ENCODE measurements around the gene CORO2B. TPM values are rescaled to one million over a fixed set of nuclear protein-coding genes. Genes with fewer than 3 reads are reported as not detected.

CORO2B gene
- total RNA-seq, 4 donors from 2014 or later: 0.80 to 4.5 (median 2.3) TPM

DNA sequence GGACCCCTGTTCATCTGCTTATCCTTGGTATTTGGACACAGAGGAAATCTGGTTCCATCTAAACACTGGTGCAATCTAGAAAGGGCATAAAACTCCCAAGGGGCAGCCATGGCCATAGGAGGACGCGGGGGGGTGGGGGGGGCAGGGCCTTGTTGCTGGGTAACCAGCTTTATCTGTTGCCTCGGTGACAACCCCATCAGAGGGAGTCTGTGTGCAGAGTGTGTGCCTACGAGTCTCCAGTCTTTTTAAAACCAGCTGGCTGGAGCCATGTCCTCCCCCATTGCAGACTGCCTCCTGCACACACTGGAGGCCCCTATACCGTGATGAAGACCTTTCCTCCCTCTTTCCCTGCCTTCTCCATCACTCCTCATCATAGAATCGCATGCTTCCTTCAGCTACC lies 26.4 kb upstream of the CORO2B start:
- intact Hi-C loops (cut with DNase I; ENCODE audit: low total_unique reads): loop anchor here (5.0 to 10.0 kb wide), 3 partner anchors 228 to 320 kb away; no protein-coding TSS in a partner anchor
- peak; percentile 5 to 64 for DNase-seq (ENCODE audit: low spot score in 2 of 2)
- no peak overlapping the region for H3K4me3 ChIP-seq (ENCODE audit: low read depth, poor library complexity, severe bottlenecking)
- TF ChIP-seq POLR2A (IDR thresholded peaks at IDR 0.05): no peak
- TF ChIP-seq, protein P1, sequence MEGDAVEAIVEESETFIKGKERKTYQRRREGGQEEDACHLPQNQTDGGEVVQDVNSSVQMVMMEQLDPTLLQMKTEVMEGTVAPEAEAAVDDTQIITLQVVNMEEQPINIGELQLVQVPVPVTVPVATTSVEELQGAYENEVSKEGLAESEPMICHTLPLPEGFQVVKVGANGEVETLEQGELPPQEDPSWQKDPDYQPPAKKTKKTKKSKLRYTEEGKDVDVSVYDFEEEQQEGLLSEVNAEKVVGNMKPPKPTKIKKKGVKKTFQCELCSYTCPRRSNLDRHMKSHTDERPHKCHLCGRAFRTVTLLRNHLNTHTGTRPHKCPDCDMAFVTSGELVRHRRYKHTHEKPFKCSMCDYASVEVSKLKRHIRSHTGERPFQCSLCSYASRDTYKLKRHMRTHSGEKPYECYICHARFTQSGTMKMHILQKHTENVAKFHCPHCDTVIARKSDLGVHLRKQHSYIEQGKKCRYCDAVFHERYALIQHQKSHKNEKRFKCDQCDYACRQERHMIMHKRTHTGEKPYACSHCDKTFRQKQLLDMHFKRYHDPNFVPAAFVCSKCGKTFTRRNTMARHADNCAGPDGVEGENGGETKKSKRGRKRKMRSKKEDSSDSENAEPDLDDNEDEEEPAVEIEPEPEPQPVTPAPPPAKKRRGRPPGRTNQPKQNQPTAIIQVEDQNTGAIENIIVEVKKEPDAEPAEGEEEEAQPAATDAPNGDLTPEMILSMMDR (IDR thresholded peaks at IDR 0.05): no peak
- WGBS, 2 donors: 78 to 80% methylated on average over 6 of the region's 6 CpGs

DNA sequence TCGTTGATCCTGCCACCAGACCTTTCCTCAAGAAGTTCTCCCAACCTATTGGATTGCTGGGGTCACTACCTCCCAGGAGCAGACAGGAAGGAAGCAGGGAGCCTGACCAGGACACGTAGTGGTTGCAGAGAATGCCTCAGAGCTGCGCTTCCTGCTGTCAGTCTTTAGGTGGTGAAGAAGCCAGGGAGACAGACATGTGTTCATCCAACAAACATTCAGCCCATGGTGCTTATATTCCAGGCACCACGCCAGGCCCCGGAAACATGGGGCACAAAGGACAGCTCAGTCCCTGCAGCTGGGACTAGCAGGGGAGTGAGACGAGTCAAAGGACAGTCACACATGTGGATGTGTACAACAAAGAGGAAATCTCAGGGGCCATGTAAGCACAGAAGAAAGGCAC lies 26.0 kb upstream of the CORO2B start:
- 47 to 54% methylated on average over 6 of the region's 6 CpGs for WGBS, 2 donors
- no peak overlapping the region for H3K4me3 ChIP-seq (ENCODE audit: low read depth, poor library complexity, severe bottlenecking)
- TF ChIP-seq, protein P1 (IDR thresholded peaks at IDR 0.05): no peak
- TF ChIP-seq POLR2A (IDR thresholded peaks at IDR 0.05): no peak
- peak; percentile 12 to 76 for DNase-seq (ENCODE audit: low spot score in 2 of 2)
- intact Hi-C loops (cut with DNase I; ENCODE audit: low total_unique reads): loop anchor here (5.0 to 10.0 kb wide), 3 partner anchors 228 to 320 kb away; no protein-coding TSS in a partner anchor

DNA sequence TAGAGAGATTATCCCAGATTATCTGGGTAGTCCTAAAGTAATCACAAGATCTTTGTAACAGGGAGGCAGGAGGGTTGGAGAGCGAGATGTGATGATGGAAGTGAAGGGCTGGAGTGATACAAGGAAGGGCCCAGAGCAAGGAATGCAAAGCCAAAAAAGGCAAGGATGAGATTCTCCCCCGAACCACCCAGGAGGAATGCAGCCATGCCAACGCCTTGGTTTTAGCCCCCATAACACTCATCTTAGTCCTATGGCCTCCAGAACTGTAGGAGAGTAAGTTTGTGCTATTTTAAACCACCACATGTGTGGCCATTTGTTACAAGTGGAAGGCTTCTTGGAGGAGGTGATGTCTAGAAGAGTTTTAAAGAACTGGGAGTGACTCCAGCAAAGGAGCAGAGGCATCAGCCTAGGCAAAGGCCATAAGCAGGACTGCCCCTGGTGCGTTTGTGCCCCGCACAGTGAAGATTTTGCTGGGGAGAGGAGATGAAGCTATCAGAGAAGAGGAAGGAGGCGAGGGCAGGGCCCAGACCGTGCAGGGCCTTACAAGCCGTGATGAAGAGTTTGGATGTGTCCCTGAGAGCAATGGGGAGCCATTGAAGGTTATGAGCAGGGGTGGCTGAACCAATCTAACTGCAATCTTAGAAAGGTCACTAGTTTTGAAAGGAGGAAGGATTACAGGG lies 25.3 kb upstream of the CORO2B start:
- intact Hi-C loops (cut with DNase I; ENCODE audit: low total_unique reads): loop anchor here (5.0 to 10.0 kb wide), 3 partner anchors 229 to 319 kb away; no protein-coding TSS in a partner anchor
- whole genome bisulfite sequencing, 2 donors: 76% methylated on average over 8 of the region's 8 CpGs
- H3K4me3 ChIP-seq (ENCODE audit: low read depth, poor library complexity, severe bottlenecking): no peak overlapping the region
- DNase-seq (ENCODE audit: low spot score in 2 of 2): peak; percentile 2 to 77
- TF ChIP-seq, protein P1 (IDR thresholded peaks at IDR 0.05): no peak
- no peak for TF ChIP-seq POLR2A (IDR thresholded peaks at IDR 0.05)

DNA sequence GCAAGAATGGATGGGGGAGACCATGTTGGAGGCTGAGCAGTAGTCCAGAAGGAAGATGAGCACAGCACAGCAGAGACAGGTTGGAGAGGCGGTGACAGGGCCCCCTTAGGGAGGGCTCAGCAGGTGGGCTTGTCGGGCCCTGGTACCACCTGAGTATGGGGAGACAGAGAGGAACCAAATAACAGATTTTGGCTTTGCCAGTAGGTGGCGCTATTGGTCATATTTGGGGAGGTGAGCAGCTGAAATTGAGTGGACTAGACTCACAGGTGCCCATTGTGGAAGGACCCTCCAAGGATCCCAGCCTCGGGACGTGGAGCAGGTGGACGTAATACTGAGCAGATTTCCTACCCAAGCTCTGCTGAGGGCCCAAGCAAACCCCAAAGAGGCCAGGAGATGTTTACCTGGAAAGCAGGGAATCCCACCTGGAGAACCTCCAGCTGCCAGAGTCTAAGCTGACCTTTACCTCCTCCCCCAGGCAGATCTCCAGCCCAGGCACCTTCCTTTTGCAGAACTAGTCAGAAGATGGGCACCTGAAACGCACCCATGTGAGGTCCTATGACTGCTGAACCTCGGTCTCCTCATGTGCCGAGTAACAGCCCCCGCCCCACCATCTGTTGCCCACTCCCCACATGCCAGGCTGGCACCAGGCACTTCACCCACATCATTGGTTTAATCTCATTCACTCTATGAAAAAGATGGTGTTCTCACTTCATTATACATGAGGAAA lies 24.6 kb upstream of the CORO2B start:
- DNase-seq (ENCODE audit: low spot score in 2 of 2): peak; percentile 61 to 91
- no peak overlapping the region for H3K4me3 ChIP-seq (ENCODE audit: low read depth, poor library complexity, severe bottlenecking)
- no peak for TF ChIP-seq POLR2A (IDR thresholded peaks at IDR 0.05)
- TF ChIP-seq, protein P1 (IDR thresholded peaks at IDR 0.05): peak in 1 of 3 donors; percentile 66
- intact Hi-C loops (cut with DNase I; ENCODE audit: low total_unique reads): loop anchor here (5.0 to 10.0 kb wide), 3 partner anchors 229 to 318 kb away; no protein-coding TSS in a partner anchor
- 41 to 44% methylated on average over 10 of the region's 10 CpGs for WGBS, 2 donors

DNA sequence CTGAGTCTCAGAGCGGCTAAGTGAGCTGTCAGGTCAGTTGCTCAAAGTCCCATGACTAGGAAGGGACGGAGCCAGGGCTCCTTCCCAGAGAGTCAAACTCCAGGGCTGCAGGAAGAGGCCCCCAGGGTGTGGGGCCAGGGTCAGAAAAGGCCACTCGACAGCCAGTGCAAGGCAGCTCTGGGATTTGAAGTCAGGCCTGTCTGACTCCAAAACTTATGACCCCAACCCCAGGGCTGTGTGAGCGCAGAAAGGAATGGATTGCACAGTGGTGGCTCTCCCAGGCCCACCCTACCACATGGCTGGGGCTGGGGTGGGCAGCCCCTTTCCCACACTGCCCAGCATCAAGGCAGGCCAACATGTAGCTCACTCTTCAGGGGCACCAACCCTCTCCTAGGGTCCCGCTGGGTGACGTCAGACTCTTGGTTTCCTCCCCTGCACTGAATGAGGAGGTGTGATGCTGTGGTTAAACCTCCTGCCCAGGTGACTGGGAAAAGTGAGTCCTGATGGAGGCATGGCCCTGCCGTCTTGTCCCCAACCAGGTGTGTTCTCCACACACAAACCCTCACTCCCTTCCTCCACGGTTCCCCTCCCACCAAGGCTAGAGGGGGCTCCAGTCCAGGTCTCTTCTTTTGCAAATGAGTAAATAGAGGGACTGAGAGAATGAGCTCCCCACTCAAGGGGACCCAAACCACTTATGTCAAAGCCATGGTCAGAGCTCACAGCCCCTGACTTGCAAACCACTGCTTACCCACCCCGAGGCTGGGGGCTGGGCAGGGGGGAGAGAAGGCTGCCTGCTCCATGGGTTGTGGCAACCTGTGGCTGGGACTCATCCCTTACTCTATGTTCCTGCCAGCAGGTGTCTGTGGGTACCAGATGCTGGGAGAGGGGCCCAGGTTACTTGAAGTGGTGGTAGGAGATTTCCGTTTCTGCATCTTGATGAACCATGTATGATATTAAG lies 23.8 kb upstream of the CORO2B start:
- intact Hi-C loops (cut with DNase I; ENCODE audit: low total_unique reads): loop anchor here (5.0 to 10.0 kb wide), 3 partner anchors 230 to 317 kb away; no protein-coding TSS in a partner anchor
- WGBS, 2 donors: 81 to 87% methylated on average over 10 of the region's 10 CpGs
- no peak overlapping the region for H3K4me3 ChIP-seq (ENCODE audit: low read depth, poor library complexity, severe bottlenecking)
- peak; percentile 9 to 70 for DNase-seq (ENCODE audit: low spot score in 2 of 2)
- TF ChIP-seq, protein P1 (IDR thresholded peaks at IDR 0.05): no peak
- no peak for TF ChIP-seq POLR2A (IDR thresholded peaks at IDR 0.05)
